OCI-LY1 (cell line): ENCODE results near the gene CCDC63.

Experiments used
- CTCF ChIP-seq: fragments of 200-600 bp; sonication (generic), shearing (Covaris generic); IDR thresholded peaks from 2 replicates; pipeline ENCODE4 v1.5.1; 2017; ENCODE audit warnings: mild to moderate bottlenecking, antibody characterized with exemption, low read length, moderate library complexity, mixed read lengths
- EZH2 ChIP-seq: fragments of 200-600 bp; sonication (generic), shearing (Covaris generic); IDR thresholded peaks from 2 replicates; pipeline ENCODE4 v1.8.0; 2017; ENCODE audit warnings: borderline replicate concordance, mixed run types, mild to moderate bottlenecking, antibody characterized with exemption, low read length, moderate library complexity, mixed read lengths

- TF ChIP-seq CTCF, result no peak
- no peak for TF ChIP-seq EZH2
These were observed 28.0 kb downstream of the CCDC63 start for GRCh38 chr12:110874781-110875180.
